Astrocyte (in vitro differentiated cells and primary cell): ENCODE measurements around the gene SCAF8. TPM values are rescaled to one million over a fixed set of nuclear protein-coding genes. Genes with fewer than 3 reads are reported as not detected.
"Not testable (repeated sequence)": the region's sequence is repeated elsewhere in the genome, so short reads cannot be mapped to it uniquely, and the experiment has no call there.

ENCODE experiments used
- DNase-seq: peaks from one replicate; pipeline ENCODE4 v3.0.0-alpha.2; 2010; ENCODE audit warnings: low read depth
- FAIRE-seq: peaks from 2 replicates; lab custom pipeline; 2011; peaks lifted over from hg19 to GRCh38; lab: Jason Lieb, UNC
- H2AFZ ChIP-seq: 2 replicates; pipeline ENCODE4 v1.6.0; 2012; ENCODE audit warnings: low read depth, low read length, inconsistent platforms
- H3K27ac ChIP-seq: 2 replicates; pipeline ENCODE4 v1.5.1; 2011; ENCODE audit warnings: low read depth, low read length, inconsistent platforms
- H3K27me3 ChIP-seq: 2 replicates; pipeline ENCODE4 v1.6.0; 2011; ENCODE audit warnings: low read length, inconsistent platforms; ENCODE audit not compliant: insufficient read depth
- H3K36me3 ChIP-seq: 2 replicates; pipeline ENCODE4 v1.5.1; 2011; ENCODE audit warnings: low read length, inconsistent platforms; ENCODE audit not compliant: insufficient read depth
- H3K4me1 ChIP-seq: 2 replicates; pipeline ENCODE4 v1.5.1; 2011; ENCODE audit warnings: low read length, inconsistent platforms; ENCODE audit not compliant: insufficient read depth
- H3K4me2 ChIP-seq: 2 replicates; pipeline ENCODE4 v1.6.0; 2012; ENCODE audit warnings: low read length, inconsistent platforms
- H3K4me3 ChIP-seq: 2 replicates; pipeline ENCODE4 v1.5.1; 2011; ENCODE audit warnings: low read depth, mild to moderate bottlenecking, low read length, inconsistent platforms; ENCODE audit not compliant: insufficient read depth
- H3K79me2 ChIP-seq: 2 replicates; pipeline ENCODE4 v1.6.0; 2012; ENCODE audit warnings: mild to moderate bottlenecking, low read length, inconsistent platforms; ENCODE audit not compliant: insufficient read depth
- H3K9ac ChIP-seq: 2 replicates; pipeline ENCODE4 v1.6.0; 2012; ENCODE audit warnings: mild to moderate bottlenecking, low read length, inconsistent platforms
- H3K9me3 ChIP-seq: 2 replicates; pipeline ENCODE4 v1.5.1; 2012; ENCODE audit warnings: low read depth, mild to moderate bottlenecking, low read length, inconsistent platforms; ENCODE audit not compliant: insufficient read depth
- H4K20me1 ChIP-seq: 2 replicates; pipeline ENCODE4 v1.6.0; 2012; ENCODE audit warnings: low read length, inconsistent platforms; ENCODE audit not compliant: insufficient read depth
- H3K27ac Mint-ChIP-seq: one replicate; pipeline ENCODE4 v1.8.0; 2021; ENCODE audit warnings: mild to moderate bottlenecking, mixed read lengths; ENCODE audit not compliant: unreplicated experiment
- H3K27me3 Mint-ChIP-seq: one replicate; pipeline ENCODE4 v1.8.0; 2021; ENCODE audit warnings: low read depth, mixed read lengths; ENCODE audit not compliant: unreplicated experiment
- H3K36me3 Mint-ChIP-seq: one replicate; pipeline ENCODE4 v1.8.0; 2021; ENCODE audit warnings: low read depth, mixed read lengths; ENCODE audit not compliant: unreplicated experiment
- H3K4me1 Mint-ChIP-seq: one replicate; pipeline ENCODE4 v1.8.0; 2021; ENCODE audit warnings: low read depth, mixed read lengths; ENCODE audit not compliant: unreplicated experiment
- H3K4me3 Mint-ChIP-seq: one replicate; pipeline ENCODE4 v1.8.0; 2021; ENCODE audit warnings: mild to moderate bottlenecking, moderate library complexity, mixed read lengths; ENCODE audit not compliant: unreplicated experiment
- H3K9me3 Mint-ChIP-seq: one replicate; pipeline ENCODE4 v1.8.0; 2021; ENCODE audit warnings: mild to moderate bottlenecking, mixed read lengths; ENCODE audit not compliant: unreplicated experiment
- CTCF ChIP-seq: IDR thresholded peaks from 2 replicates; pipeline ENCODE4 v1.5.1; 2011; ENCODE audit warnings: low read depth, mild to moderate bottlenecking, inconsistent platforms, low read length, moderate library complexity; ENCODE audit not compliant: insufficient read depth
- EZH2 ChIP-seq: IDR thresholded peaks from 2 replicates; pipeline ENCODE4 v1.6.1; 2012; ENCODE audit warnings: mild to moderate bottlenecking, low read length, inconsistent platforms; ENCODE audit not compliant: insufficient read depth
- total RNA-seq: library from RNA; stranded (reverse); gene quantifications from 2 replicates; pipeline ENCODE4 v1.2.1, GENCODE V29; 2021

The SCAF8 gene
- total RNA-seq, 1 donor from 2014 or later = 36.0 TPM

GRCh38 chr6:154773610-154774089, 40.4 kb downstream of the SCAF8 start:
- Histone ChIP-seq H3K4me1 (no peaks in the 10 kb centered on the region), H3K27ac (no peak overlapping the region), H2AFZ (no peak overlapping the region), H3K9me3 (no peaks in the 10 kb centered on the region), H3K4me2 (no peak overlapping the region), H3K9ac (no peak overlapping the region), H3K4me3 (no peak overlapping the region), H3K27me3 (no peaks in the 10 kb centered on the region), H4K20me1 (peaks cover 74% of the 10 kb centered on the region), H3K36me3 (peaks cover 4% of the 10 kb centered on the region), H3K79me2 (peaks cover 94% of the 10 kb centered on the region)
- Mint-ChIP-seq H3K4me3 (no peak overlapping the region), H3K27ac (no peak overlapping the region), H3K36me3 (peaks cover 5% of the 10 kb centered on the region), H3K9me3 (no peaks in the 10 kb centered on the region), H3K27me3 (no peaks in the 10 kb centered on the region), H3K4me1 (no peaks in the 10 kb centered on the region)
- TF ChIP-seq CTCF = no peak
- TF ChIP-seq EZH2 = no peak
- no peak for FAIRE-seq
- DNase-seq = no peak

- H3K36me3 ChIP-seq, H3K27me3 Mint-ChIP-seq, H3K4me1 Mint-ChIP-seq, H3K27me3 ChIP-seq, FAIRE-seq, H3K9me3 ChIP-seq, H3K27ac ChIP-seq, H3K4me3 ChIP-seq, H3K9me3 Mint-ChIP-seq, H2AFZ ChIP-seq, H3K9ac ChIP-seq, H3K4me2 ChIP-seq, H3K4me1 ChIP-seq, DNase-seq, H3K27ac Mint-ChIP-seq, H3K4me3 Mint-ChIP-seq, H3K36me3 Mint-ChIP-seq: not testable (repeated sequence)
- H3K79me2 ChIP-seq = peaks cover 89% of the 10 kb centered on the region
- peaks cover 51% of the 10 kb centered on the region for H4K20me1 ChIP-seq
These were observed 45.9 kb downstream of the SCAF8 start for GRCh38 chr6:154779157-154779556.

GRCh38 chr6:154782193-154782592, 49.0 kb downstream of the SCAF8 start:
- H3K27ac Mint-ChIP-seq = no peak overlapping the region
- H3K9me3 ChIP-seq = no peaks in the 10 kb centered on the region
- DNase-seq (no peak), FAIRE-seq (no peak)
- H3K4me1 Mint-ChIP-seq = peaks cover 2% of the 10 kb centered on the region
- no peaks in the 10 kb centered on the region for H3K4me1 ChIP-seq
- no peak overlapping the region for H3K9ac ChIP-seq
- peaks cover 91% of the 10 kb centered on the region for H3K79me2 ChIP-seq
- no peak for TF ChIP-seq CTCF
- TF ChIP-seq EZH2 = no peak
- no peaks in the 10 kb centered on the region for H3K27me3 ChIP-seq
- no peak overlapping the region for H3K4me3 ChIP-seq
- peaks cover 11% of the 10 kb centered on the region for H3K36me3 Mint-ChIP-seq
- H3K27ac ChIP-seq = no peak overlapping the region
- H3K4me2 ChIP-seq = no peak overlapping the region
- no peaks in the 10 kb centered on the region for H3K27me3 Mint-ChIP-seq
- H2AFZ ChIP-seq = no peak overlapping the region
- H3K4me3 Mint-ChIP-seq = no peak overlapping the region
- H3K9me3 Mint-ChIP-seq = no peaks in the 10 kb centered on the region
- peaks cover 4% of the 10 kb centered on the region for H3K36me3 ChIP-seq
- peaks cover 62% of the 10 kb centered on the region for H4K20me1 ChIP-seq
